ENCODE data around the gene PPARD. TPM values are rescaled to one million over a fixed set of nuclear protein-coding genes. Genes with fewer than 3 reads are reported as not detected.

The PPARD gene
- total and polyA plus RNA-seq, 2 of the 13 experiments (the other 11 are each of a cell fraction or from before 2014, with no cell fraction given): 6.1 to 13.3 TPM

DNA sequence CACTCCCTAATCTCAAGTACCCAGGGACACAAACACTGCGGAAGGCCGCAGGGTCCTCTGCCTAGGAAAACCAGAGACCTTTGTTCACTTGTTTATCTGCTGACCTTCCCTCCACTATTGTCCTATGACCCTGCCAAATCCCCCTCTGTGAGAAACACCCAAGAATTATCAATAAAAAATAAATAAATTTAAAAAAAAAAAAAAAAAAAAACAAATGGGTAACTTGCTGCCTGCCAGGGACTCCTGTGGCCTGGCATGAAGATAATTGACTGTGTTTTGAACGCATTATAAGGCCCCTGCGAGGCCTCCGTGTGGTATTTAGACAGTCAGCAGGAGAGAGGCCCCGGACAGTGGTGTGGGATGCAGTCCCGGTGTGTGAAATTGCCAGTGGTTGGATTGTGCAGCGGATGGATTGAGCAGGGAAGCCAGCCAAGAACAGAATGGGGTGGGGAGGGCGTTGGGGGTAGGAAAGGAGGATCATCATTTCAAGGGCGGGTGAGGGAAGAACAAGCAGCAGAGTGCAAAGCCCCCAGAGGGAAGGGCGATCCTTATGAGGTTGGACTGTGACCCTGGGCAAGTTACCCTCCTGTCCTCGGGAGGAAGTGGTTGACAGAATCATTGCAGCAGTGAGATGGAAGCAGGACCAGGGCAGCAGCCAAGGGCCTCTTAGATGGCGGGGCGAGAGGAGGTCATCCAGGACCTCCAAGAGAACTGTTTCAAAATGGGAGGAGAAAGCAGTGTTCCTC is 43.3 kb downstream of the PPARD start (continued):
- TF ChIP-seq ZNF687 (CRISPR knock-in tag; IDR thresholded peaks at IDR 0.05): peak; percentile 54
- no peak for TF ChIP-seq MIER3 (CRISPR knock-in tag; IDR thresholded peaks at IDR 0.05; ENCODE audit: borderline replicate concordance)
- TF ChIP-seq ZFP90 (CRISPR knock-in tag; IDR thresholded peaks at IDR 0.05; ENCODE audit: borderline replicate concordance): no peak
- TF ChIP-seq, protein P1, sequence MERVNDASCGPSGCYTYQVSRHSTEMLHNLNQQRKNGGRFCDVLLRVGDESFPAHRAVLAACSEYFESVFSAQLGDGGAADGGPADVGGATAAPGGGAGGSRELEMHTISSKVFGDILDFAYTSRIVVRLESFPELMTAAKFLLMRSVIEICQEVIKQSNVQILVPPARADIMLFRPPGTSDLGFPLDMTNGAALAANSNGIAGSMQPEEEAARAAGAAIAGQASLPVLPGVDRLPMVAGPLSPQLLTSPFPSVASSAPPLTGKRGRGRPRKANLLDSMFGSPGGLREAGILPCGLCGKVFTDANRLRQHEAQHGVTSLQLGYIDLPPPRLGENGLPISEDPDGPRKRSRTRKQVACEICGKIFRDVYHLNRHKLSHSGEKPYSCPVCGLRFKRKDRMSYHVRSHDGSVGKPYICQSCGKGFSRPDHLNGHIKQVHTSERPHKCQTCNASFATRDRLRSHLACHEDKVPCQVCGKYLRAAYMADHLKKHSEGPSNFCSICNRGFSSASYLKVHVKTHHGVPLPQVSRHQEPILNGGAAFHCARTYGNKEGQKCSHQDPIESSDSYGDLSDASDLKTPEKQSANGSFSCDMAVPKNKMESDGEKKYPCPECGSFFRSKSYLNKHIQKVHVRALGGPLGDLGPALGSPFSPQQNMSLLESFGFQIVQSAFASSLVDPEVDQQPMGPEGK (CRISPR knock-in tag; IDR thresholded peaks at IDR 0.05): peak; percentile 74
- TF ChIP-seq HOXD1 (CRISPR knock-in tag; IDR thresholded peaks at IDR 0.05): no peak
- no peak for TF ChIP-seq DRAP1 (CRISPR knock-in tag; IDR thresholded peaks at IDR 0.05)
- no peak for TF ChIP-seq POGK (CRISPR knock-in tag; conservative IDR thresholded peaks at IDR 0.05)
- no peak for TF ChIP-seq BRD4 (CRISPR knock-in tag; IDR thresholded peaks at IDR 0.05)
- TF ChIP-seq, protein P2, sequence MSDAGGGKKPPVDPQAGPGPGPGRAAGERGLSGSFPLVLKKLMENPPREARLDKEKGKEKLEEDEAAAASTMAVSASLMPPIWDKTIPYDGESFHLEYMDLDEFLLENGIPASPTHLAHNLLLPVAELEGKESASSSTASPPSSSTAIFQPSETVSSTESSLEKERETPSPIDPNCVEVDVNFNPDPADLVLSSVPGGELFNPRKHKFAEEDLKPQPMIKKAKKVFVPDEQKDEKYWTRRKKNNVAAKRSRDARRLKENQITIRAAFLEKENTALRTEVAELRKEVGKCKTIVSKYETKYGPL (CRISPR knock-in tag; IDR thresholded peaks at IDR 0.05): no peak
- no peak for TF ChIP-seq DNMT1 (CRISPR knock-in tag; IDR thresholded peaks at IDR 0.05)
- TF ChIP-seq ZNF496 (CRISPR knock-in tag; IDR thresholded peaks at IDR 0.05; ENCODE audit: insufficient replicate concordance): no peak
- TF ChIP-seq ZNF205 (CRISPR knock-in tag; IDR thresholded peaks at IDR 0.05): no peak
- TF ChIP-seq HOXA3 (CRISPR knock-in tag; IDR thresholded peaks at IDR 0.05): no peak
- TF ChIP-seq ZNF850 (CRISPR knock-in tag; conservative IDR thresholded peaks at IDR 0.05): no peak
- no peak for TF ChIP-seq HIVEP1 (CRISPR knock-in tag; IDR thresholded peaks at IDR 0.05)
- no peak for TF ChIP-seq BCL3 (CRISPR knock-in tag; IDR thresholded peaks at IDR 0.05)
- no peak for TF ChIP-seq ZNF589 (CRISPR knock-in tag; conservative IDR thresholded peaks at IDR 0.05)
- peak; percentile 40; the same call in 1 of the 2 replicates for TF ChIP-seq ZFX (CRISPR knock-in tag; IDR thresholded peaks at IDR 0.05; ENCODE audit: low read depth)
- TF ChIP-seq ZFP82 (CRISPR knock-in tag; IDR thresholded peaks at IDR 0.05; ENCODE audit: borderline replicate concordance): no peak

Data from HepG2 (cell line).